ENCODE results near the gene SLFN5. TPM values are rescaled to one million over a fixed set of nuclear protein-coding genes. Genes with fewer than 3 reads are reported as not detected.

Gene SLFN5
- total and polyA plus RNA-seq, 2 donors (not counting 1 experiment from before 2014, with no cell fraction given): 101 to 170 TPM

- TF ChIP-seq CTCF (conservative IDR thresholded peaks at IDR 0.05 in 1 of 2, IDR thresholded peaks at IDR 0.05 in 1 of 2; ENCODE audit: low read depth in 1 of 2, low read length in 2 of 2) (no peak), EZH2 (IDR thresholded peaks at IDR 0.05; ENCODE audit: low read length, missing control alignments) (no peak)
- Histone ChIP-seq H3K4me3 (replicated peaks in 1 of 4; ENCODE audit: control extremely low read depth in 1 of 4, insufficient read depth in 1 of 4, low read depth in 3 of 4, low read length in 4 of 4) (no peak overlapping the region), H3K27ac (ENCODE audit: insufficient read depth, low read length) (peak overlapping the region; percentile 30), H3K9ac (ENCODE audit: insufficient read depth, low read length) (no peak overlapping the region), H3K4me2 (ENCODE audit: extremely low read depth, insufficient read depth, low read length) (peak overlapping the region; percentile 21), H3K4me1 (ENCODE audit: control insufficient read depth, extremely low read depth, insufficient read depth, low read length) (peaks cover 14% of the 10 kb centered on the region), H2AFZ (ENCODE audit: low read length) (no peak overlapping the region), H3K27me3 (ENCODE audit: control insufficient read depth, insufficient read depth, low read length) (no peaks in the 10 kb centered on the region), H3K9me3 (ENCODE audit: control insufficient read depth, insufficient read depth, low read depth, low read length) (no peaks in the 10 kb centered on the region), H3K36me3 (ENCODE audit: control insufficient read depth, insufficient read depth, low read length) (no peaks in the 10 kb centered on the region), H3K79me2 (ENCODE audit: control insufficient read depth, insufficient read depth, low read length) (no peaks in the 10 kb centered on the region), H4K20me1 (ENCODE audit: control insufficient read depth, extremely low read depth, insufficient read depth, low read length) (no peaks in the 10 kb centered on the region)
- peak in 1 of 2 donors; percentile 5 for DNase-seq (ENCODE audit: low read depth in 2 of 2)
Observed at GRCh38 chr17:35314415-35315216, 71.7 kb downstream of the SLFN5 start.

- H3K4me3 ChIP-seq (replicated peaks in 1 of 4; ENCODE audit: control extremely low read depth in 1 of 4, insufficient read depth in 1 of 4, low read depth in 3 of 4, low read length in 4 of 4): no peak overlapping the region
- H3K9me3 ChIP-seq (ENCODE audit: control insufficient read depth, insufficient read depth, low read depth, low read length): no peaks in the 10 kb centered on the region
- no peak for TF ChIP-seq CTCF (conservative IDR thresholded peaks at IDR 0.05 in 1 of 2, IDR thresholded peaks at IDR 0.05 in 1 of 2; ENCODE audit: low read depth in 1 of 2, low read length in 2 of 2)
- TF ChIP-seq EZH2 (IDR thresholded peaks at IDR 0.05; ENCODE audit: low read length, missing control alignments): no peak
- H3K4me1 ChIP-seq (ENCODE audit: control insufficient read depth, extremely low read depth, insufficient read depth, low read length): peaks cover 14% of the 10 kb centered on the region
- H2AFZ ChIP-seq (ENCODE audit: low read length): no peak overlapping the region
- DNase-seq (ENCODE audit: low read depth in 2 of 2): peak; percentile 88 to 90
- H4K20me1 ChIP-seq (ENCODE audit: control insufficient read depth, extremely low read depth, insufficient read depth, low read length): no peaks in the 10 kb centered on the region
- no peaks in the 10 kb centered on the region for H3K79me2 ChIP-seq (ENCODE audit: control insufficient read depth, insufficient read depth, low read length)
- no peaks in the 10 kb centered on the region for H3K36me3 ChIP-seq (ENCODE audit: control insufficient read depth, insufficient read depth, low read length)
- H3K4me2 ChIP-seq (ENCODE audit: extremely low read depth, insufficient read depth, low read length): no peak overlapping the region
- H3K27ac ChIP-seq (ENCODE audit: insufficient read depth, low read length): peak overlapping the region; percentile 30
- H3K9ac ChIP-seq (ENCODE audit: insufficient read depth, low read length): no peak overlapping the region
- H3K27me3 ChIP-seq (ENCODE audit: control insufficient read depth, insufficient read depth, low read length): no peaks in the 10 kb centered on the region
Observed at GRCh38 chr17:35315283-35315682, 72.4 kb downstream of the SLFN5 start.

- no peaks in the 10 kb centered on the region for H3K79me2 ChIP-seq (ENCODE audit: control insufficient read depth, insufficient read depth, low read length)
- no peaks in the 10 kb centered on the region for H4K20me1 ChIP-seq (ENCODE audit: control insufficient read depth, extremely low read depth, insufficient read depth, low read length)
- no peak overlapping the region for H3K27ac ChIP-seq (ENCODE audit: insufficient read depth, low read length)
- H3K4me3 ChIP-seq (replicated peaks in 1 of 4; ENCODE audit: control extremely low read depth in 1 of 4, insufficient read depth in 1 of 4, low read depth in 3 of 4, low read length in 4 of 4): no peak overlapping the region
- peaks cover 14% of the 10 kb centered on the region for H3K4me1 ChIP-seq (ENCODE audit: control insufficient read depth, extremely low read depth, insufficient read depth, low read length)
- TF ChIP-seq CTCF (conservative IDR thresholded peaks at IDR 0.05 in 1 of 2, IDR thresholded peaks at IDR 0.05 in 1 of 2; ENCODE audit: low read depth in 1 of 2, low read length in 2 of 2) (no peak), EZH2 (IDR thresholded peaks at IDR 0.05; ENCODE audit: low read length, missing control alignments) (no peak)
- no peak for DNase-seq (ENCODE audit: low read depth in 2 of 2)
- no peak overlapping the region for H3K9ac ChIP-seq (ENCODE audit: insufficient read depth, low read length)
- H2AFZ ChIP-seq (ENCODE audit: low read length): no peak overlapping the region
- no peaks in the 10 kb centered on the region for H3K9me3 ChIP-seq (ENCODE audit: control insufficient read depth, insufficient read depth, low read depth, low read length)
- H3K36me3 ChIP-seq (ENCODE audit: control insufficient read depth, insufficient read depth, low read length): no peaks in the 10 kb centered on the region
- H3K4me2 ChIP-seq (ENCODE audit: extremely low read depth, insufficient read depth, low read length): no peak overlapping the region
- no peaks in the 10 kb centered on the region for H3K27me3 ChIP-seq (ENCODE audit: control insufficient read depth, insufficient read depth, low read length)
Observed at GRCh38 chr17:35315971-35316370, 73.1 kb downstream of the SLFN5 start.
